Renal pelvis (tissue), 4 donors: ENCODE measurements around the gene ZNF219. TPM values are rescaled to one million over a fixed set of nuclear protein-coding genes. Genes with fewer than 3 reads are reported as not detected.

Experiments
- DNase-seq: peaks from one replicate; pipeline ENCODE4 v3.0.0-alpha.2; 2013
- polyA plus RNA-seq, 3 donors: library from polyadenylated mRNA; unstranded; fragments of 120-200 nt; gene quantifications; one replicate each; pipeline ENCODE4 v1.2.1, GENCODE V29; 2013; ENCODE audit not compliant: insufficient read length in 3 of 3

Gene ZNF219
- polyA plus RNA-seq, 3 donors: 37.5 to 42.2 (median 39.3) TPM

DNA sequence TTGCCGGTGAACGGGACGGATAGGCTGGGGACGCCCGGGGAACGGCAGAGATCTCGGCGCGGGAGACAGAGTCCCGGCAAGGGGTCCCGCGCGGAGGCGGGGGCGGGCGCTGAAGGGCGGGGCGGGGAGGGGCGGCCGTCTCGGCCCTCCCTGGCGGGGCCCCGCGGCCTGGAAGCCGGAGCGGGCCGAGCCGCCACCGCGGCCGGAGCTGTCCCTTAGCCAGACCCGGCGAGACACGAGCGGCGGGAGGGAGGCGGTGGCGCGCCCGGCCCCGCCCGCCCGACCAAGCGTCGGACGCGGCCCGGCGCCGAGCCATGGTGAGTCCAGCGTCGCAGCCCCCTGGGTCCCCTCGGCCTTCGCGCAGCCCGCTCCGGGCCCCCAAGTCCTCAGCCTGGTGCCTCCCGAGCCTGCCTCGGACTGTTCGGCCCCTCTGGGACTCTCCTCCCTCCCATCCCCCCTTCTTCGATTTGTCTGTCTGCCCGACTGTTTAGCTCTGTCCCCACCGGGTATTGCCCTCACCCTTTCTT, 28.3 kb downstream of the ZNF219 start, which contains the start of gene ARHGEF40:
TSS of gene ARHGEF40 (plus strand) at position 222 of the 527 bp plus-strand sequence. CDS start at position 315, 93 bp downstream.
- DNase-seq: no peak

DNA sequence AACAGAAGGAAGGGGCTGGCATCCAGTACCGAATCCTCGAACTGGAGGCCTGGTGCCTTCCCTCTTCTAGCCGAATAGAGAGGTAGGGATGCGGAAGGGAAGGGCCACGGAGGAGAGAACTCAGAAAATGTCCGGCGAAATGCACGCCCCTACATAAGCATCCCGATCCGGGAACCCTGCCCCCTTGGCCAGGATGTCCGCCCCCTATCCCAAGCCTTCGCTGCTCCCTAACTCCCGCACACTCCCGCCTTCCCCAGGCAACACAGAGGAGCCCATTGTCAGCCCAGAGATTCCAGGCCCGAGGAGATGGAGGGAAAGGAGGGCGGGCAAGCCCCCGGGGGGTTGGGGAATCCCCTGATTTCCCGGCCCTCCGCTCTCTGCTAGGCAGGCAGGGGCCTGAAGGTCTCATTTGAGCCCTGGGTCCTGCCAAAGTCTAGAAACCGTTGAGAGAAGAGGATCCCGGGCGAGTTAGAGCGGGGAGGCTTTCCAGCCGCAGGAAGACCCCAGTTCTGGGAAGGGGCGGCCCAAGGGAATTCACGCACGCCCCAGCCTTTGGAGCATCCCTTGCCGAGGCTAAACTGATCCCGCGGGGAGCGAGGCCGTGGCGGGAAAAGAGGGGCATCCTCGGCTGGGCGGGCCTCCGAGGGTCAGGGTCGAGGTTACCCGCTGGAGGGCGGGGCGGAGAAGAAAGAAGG, 28.9 kb downstream of the ZNF219 start:
- DNase-seq: no peak

DNA sequence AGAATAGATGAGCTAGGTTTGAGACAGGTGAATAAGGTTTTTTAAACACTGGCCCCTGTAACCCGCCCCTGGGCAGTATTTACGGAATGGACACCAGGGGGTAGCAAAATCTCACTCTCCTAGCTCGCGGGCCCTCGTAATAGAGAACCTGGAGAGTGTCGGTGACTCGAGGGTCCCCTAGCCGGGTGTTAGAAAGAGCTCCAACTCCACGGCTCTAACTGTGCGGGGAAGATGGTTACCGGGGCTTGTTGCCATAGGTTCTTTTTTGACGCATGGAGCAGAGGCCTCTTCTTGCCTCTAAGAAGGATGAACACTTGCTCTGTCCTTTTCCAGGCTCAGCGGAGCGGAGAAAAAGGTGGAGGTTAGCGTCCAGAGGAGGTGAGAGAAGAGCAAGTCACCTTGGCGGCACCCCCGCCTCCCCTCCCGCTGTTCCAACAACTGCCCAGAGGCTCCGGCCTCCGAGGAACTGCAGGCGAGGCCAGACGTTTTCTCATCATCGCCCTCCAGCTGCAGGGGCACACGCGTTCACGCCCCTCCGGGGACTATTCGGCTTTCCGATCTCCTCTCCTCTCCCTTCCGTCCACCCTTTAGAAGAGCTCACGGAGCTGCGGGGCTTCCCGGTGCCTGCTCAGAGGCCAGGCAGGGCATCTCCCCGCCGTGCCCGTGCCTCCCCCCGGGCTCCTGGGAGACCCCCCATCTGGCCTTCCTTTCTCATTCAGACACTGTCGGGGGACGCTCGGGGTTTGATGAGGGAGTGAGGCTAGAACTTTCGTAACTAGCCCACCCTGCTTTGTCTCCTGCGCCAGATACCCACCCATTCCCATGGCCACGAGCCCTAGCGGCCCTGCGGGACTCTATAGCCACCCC, 29.7 kb downstream of the ZNF219 start:
- peak; percentile 74 for DNase-seq

DNA sequence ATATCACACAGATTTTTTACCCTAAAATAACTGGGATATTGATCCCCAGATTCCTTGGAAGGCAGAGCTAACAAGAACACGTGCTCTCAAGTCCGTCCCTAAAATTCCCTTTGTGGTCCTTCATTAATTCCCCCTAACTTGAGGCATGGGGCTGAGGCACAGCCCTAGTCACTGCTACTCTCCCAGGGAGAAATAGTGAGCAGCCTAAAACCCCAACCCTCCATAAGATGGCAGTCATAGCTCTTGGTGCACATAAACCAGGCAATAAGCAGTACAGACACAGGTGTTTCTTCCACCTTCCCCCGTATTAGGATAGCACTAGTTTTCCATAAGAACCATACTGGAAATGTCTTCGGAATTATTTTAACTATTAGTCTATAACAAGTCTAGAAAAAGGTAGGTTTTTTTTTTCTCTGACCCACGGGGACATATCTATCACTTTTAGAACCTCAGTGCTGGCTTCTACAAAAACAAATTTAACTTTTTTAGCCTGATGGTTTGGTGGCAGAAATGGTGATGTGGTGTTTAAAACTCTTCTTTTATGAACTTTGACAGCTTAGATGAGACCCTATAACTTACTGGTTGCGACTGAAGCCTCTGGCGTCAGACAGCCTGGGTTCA, 31.5 kb downstream of the ZNF219 start:
- DNase-seq: no peak

DNA sequence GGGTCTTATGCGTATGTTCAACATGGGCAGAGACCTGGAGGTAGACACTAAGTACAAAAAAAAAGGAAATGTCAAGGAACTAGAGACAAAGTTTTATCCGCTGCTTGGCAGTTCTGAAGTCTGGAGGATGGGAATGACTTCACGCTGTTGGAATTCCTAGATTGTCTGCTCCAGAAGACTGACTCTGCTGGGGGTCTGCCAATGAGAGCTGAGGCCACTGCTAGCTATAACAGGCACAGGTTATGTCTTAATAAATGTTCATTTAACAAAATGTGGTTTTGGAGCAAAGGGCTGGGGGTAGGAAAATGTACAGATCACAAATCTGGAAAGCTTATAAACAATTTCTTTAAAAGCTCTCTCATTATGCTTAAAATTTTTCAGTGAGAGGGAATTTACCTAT, 35.0 kb downstream of the ZNF219 start:
- peak; percentile 28 for DNase-seq

DNA sequence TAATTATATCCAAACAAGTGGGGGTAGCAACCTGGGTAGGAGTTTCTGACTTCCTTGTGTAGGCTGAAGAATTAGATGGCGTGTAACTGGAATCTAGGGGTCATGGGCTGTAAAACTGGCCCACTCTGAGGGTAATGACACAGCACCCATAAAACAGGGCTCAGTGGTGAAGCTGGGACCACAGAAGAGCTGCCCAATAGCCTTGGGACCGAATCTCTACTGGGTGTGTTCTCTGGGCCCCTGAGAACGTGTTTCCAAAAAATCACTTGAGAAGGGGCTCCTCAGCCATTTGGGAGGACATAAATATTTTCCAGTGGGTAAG, 37.1 kb downstream of the ZNF219 start:
- DNase-seq: no peak

DNA sequence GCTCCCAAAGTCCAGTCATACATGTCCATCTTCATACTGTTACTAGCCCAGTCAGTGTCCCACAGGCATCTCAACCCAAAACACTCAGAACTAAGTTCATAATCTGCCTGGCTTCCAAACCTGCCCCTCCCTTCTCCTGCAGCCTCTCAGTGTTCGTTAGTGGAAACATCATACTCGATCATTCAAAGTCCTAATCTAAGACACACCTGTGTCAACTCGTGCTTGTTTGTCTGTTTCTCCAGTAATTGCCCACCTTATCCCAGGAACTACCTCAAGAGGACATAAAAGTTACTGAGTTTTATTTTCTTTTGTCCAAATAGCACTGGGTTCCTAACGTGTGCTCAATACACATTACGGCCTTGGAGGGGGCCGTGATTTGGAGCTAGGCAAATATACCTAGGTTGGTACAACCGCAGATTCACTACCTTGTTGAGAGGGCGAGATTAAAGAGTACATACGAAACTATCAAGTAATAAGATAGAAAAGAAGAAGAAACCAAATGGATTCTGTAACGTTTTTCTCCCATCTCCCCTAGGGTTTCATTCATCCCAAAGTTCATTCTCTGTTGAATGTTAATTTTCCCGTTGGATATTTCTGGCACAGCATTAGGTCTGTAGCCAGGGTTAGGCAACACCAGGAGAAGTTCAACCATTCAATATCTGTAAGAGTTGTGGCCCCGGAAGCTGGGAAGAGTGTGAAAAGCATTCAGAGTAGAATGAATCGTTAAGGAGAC, 37.7 kb downstream of the ZNF219 start:
- no peak for DNase-seq

DNA sequence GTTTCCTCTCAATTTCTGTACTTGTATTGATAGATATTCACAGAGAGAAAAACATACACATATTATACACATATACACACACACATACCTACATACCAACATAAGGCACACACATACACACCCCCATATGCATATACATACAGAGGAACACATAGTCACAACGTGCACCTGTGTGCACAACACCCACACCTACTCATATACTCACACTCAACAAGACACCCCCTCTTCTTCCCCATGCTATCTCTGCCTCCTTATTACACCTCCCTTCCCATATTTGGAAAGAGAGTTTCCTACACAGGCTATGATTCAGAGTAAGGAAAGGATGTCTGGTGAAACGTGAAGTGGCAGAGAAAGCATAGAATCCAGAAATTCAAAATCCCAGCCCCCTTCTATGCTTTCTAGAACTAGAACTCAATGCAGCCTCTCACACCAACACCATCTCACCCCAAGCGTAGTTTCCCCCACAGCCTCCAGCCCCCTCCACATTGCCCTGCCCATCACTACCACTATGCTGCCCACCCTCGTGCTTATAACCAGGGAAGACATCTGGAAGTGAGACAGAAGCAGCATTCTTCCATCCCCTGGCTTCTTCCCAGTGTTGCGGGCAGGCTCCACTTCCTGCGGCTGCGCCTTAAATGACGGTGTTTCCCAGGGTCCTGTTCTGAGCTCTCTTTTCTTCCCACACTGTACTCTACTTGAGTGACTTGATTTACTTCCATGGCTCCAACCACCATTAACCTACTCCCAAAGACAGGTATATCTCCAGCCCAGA, 38.4 kb downstream of the ZNF219 start:
- DNase-seq: no peak

DNA sequence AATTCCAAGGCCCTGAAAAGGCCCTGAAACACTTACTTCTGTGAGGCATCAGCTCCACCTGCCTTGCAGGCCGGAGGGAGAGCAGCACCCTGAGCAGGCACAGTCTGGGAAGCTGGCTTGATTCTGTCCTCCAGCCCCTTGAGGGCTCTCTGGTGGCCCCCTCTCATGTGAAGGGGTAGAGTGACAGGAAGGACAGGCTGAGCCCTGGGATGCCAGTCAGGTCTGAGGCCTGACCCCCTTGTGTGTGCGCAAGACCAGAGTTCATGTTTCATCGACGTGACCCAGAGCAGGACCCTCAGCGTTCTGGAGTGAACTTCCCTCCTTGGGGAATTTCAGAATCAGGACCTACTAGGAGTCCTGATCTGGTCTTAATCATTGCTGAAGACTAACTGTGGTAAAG, 39.6 kb downstream of the ZNF219 start:
- no peak for DNase-seq

DNA sequence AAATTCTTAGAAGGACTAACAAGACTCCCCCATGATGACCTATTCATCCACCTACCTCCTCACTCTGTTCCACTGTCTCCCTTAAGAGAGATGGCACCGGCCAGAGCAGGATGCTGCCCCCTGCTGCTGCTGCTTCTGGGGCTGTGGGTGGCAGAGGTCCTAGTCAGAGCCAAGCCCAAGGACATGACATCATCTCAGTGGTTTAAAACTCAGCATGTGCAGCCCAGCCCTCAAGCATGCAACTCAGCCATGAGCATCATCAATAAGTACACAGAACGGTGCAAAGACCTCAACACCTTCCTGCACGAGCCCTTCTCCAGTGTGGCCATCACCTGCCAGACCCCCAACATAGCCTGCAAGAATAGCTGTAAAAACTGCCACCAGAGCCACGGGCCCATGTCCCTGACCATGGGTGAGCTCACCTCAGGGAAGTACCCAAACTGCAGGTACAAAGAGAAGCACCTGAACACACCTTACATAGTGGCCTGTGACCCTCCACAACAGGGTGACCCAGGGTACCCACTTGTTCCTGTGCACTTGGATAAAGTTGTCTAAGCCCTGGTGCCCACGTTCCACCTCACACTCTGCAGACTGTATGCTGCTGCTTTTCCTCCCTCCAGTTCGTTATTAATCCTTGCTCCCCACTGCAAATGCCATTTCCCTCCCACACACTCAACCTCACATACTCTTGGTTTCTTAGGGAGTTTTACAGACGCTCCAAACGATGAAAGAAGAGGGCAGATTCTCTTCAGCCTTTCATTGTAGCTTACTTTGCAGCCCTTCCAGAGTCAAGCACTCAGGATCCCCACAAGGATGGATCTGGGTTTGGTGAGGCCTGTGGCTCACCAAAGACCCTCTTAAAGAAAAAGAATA, 40.4 kb downstream of the ZNF219 start, which contains the start of gene RNASE8:
TSS of gene RNASE8 (plus strand) at position 20 of the 873 bp plus-strand sequence. CDS start at position 91, 71 bp downstream.
- DNase-seq: no peak

DNA sequence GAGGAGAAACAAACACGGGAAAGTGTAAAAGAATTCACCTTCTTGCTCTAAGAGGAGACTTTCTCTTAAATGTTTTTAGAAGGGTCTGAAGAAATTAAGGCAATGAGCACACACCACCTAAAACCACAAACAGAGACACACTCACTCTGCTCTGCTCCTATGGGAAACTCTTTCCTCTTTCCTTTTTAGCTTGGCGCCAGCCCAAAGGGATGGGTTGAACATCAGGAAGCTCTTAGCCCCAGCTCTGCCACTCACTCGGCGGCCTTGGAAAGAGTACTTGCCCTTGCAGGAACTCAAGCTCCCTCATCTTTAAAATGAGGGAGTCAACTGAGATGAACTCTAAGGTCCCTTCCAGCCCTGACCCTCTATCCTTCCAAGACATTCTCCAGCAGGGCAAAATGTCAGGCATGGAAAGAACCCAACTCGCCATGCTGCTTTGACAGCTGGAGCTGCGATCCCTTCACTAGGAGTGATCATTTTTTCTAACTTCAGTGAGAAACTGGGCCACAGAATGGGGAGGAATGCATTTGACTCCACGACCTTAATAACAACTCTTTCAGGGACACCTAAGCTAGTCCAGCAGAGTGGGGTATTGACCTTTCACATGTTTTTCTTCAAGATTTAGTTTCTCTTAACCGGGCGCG, 41.8 kb downstream of the ZNF219 start:
- no peak for DNase-seq

DNA sequence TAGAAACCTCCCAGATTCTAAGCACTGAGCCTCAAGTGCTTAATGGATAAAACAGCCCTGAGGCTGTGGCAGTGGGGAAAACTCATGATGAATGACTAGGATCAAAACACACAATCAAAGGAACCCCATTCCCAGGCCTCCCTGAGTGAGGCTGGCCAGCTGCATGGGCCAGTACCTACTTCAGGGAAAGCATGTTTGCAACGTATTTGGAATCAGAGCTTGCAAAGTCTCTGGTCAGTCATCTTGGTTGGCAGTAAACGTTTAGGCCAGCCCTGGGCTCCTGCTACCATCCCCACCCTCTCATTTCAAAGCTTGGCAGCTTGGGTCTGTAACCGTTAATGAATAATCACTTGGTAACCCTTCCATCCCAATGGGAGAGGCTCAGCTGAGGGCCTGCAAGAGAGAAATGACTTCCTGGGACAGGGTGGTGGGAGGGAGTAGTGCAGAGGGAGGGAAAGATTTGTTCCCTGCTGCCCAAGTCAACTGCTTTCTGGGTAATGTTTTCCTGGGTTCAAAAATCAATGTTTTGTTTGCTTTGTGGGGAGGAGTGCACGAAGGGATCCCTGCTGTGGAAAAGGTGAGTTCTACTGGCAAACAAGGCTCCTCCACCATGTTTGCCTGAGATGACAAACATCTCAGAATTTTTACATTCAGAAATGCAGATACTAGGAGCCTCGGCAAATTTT, 42.9 kb downstream of the ZNF219 start:
- no peak for DNase-seq

DNA sequence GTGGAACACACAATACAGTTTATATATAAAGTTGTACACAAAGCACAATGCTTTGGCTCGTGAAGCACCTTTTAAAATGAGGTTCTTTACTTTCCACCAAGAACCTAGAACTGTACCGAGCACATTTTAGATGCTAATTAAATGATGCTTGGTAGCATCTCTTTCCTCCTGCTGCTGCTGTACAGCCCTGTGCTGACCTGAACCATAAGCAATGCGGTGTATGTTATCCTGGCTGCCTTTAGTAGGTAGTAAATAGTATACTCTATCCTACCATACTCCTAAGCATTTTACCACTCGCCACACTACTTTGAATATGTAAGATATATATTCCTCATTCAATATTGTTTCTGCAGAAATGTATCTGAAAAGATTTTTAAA, 43.7 kb downstream of the ZNF219 start:
- DNase-seq: no peak

DNA sequence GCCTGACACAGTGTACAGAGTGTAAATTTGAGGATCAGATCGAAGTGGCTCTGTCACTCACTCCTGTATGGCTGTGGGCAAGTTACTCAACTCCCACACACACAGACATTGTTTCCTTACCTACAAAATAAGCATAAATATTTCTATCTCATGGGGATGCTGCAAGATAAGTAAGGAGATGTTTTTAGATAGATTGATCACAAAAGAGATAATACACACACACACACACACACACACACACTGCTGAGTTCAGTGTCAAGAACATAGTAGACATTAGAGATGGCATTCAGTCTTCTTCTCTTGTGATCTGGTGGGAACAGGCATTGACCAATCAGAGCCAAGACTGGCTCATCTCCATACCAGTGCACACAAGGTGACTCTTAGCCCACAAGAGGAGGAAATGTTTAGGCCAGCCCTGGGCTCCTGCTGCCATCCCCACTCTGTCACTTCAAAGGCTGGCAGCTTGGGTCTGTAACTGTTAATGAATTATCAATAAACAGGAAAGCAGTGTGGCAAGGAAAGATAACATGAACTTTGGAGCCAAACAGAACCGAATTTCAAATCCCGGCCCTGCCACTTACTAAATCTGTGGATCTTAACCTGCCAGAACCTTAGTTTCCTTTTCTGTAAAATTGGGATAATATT, 44.2 kb downstream of the ZNF219 start:
- DNase-seq: no peak

DNA sequence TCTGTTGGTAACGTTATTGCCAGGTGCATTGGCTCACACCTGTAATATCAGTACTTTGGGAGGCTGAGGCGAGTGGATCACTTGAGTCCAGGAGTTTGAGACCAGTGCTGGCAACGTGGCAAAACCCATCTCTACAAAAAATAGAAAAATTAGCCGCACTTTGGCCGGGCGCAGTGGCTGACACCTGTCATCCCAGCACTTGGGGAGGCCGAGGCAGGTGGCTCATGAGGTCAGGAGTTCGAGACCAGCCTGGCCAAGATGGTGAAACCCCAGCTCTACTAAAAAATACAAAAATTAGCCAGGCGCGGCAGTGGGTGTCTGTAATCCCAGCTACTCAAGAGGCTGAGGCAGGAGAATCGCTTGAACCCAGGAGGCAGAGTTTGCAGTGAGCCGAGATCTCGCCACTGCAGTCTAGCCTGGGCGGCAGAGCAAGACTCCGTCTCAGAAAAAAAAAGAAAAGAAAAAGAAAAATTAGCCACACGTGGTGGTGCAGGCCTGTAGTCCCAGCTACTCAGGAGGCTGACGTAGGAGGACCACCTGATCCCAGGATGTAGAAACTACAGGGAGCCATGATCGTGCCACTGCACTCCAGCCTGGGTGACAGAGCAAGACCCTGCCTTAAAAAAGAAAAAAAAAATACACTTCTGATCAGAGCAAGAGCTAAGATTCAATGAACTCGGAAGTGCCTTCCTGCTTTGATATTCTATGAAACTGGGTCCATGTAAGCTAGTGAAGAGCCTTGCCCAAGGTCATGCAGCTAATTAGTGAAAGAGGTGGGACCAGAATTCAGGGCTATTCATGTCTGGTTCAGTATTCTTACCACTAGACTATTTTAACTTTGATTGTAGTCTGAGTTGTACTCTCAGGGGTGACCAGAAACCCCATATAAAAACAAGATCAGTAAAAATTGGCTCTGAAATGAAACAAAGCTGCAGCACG, 45.0 kb downstream of the ZNF219 start:
- DNase-seq: no peak

DNA sequence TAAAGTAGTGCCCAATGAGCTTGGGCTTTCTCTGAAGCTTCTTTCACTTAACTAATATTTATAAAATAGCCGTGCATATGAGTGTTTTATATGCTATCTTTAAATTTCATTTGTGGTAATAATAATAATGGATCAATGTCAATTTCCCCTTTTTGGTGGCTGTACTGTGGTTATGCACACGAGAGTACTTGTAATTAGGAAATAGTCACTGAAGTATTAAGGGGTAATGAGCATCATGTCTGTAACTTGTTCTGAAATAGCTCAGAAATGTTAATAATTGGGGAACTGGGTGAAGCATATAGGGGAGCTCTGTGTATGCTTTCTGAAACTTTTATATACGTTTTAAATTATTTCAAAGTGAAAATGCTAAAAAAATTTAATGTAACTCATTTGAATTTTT, 47.9 kb downstream of the ZNF219 start:
- DNase-seq: no peak

DNA sequence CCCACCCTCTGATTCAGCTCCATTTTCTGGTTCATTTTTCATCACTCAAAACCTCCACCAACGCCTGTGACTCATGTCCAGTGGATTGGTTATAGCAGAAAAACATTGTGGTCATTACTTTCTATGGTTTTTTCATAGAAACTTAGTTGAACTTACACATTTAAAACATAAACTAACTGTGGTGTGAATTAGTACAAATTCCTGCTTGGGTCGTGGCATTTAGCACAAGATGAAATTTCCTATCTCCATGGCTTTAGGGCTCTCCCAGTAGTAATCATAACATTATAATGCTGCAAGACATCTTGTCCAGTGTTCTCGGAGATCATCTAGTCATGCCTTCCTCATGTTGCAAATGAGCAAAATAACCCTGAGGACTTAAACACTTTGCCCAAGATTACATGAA, 49.2 kb downstream of the ZNF219 start:
- DNase-seq: no peak
